C4-2B (cell line): Measurements from ENCODE around the gene GALNT5.

ENCODE experiments used
- CTCF ChIP-seq: fragments of 450-650 bp; conservative IDR thresholded peaks from 2 replicates; pipeline ENCODE4 v1.5.1; 2017; ENCODE audit warnings: mild to moderate bottlenecking
- ZFX ChIP-seq: fragments of 450-650 bp; IDR thresholded peaks from 2 replicates; pipeline ENCODE4 v1.6.1; 2017

GRCh38 chr2:157312866-157313486 lies 55.5 kb downstream of the GALNT5 start:
- no peak for TF ChIP-seq ZFX
- no peak for TF ChIP-seq CTCF
